Neural cell (in vitro differentiated cells): Measurements from ENCODE around the gene KCTD15. TPM values are rescaled to one million over a fixed set of nuclear protein-coding genes. Genes with fewer than 3 reads are reported as not detected.

Source experiments
- H2AFZ ChIP-seq: fragments of 200-600, 300-800 bp; sonication (generic), shearing (Covaris generic); 2 replicates; pipeline ENCODE4 v1.6.0; 2014; ENCODE audit warnings: low read depth, mild to moderate bottlenecking, antibody characterized with exemption, low read length, moderate library complexity
- H3F3A ChIP-seq: fragments of 200-600 bp; shearing (Covaris generic); 2 replicates; pipeline ENCODE4 v1.6.1; 2016; ENCODE audit warnings: mild to moderate bottlenecking, moderate library complexity, mixed read lengths, antibody characterized with exemption, low read length; ENCODE audit not compliant: insufficient read depth, poor library complexity, severe bottlenecking
- H3K27ac ChIP-seq: fragments of 200-600, 300-800 bp; sonication (generic), shearing (Covaris generic); 2 replicates; pipeline ENCODE4 v1.5.1; 2014; ENCODE audit warnings: mild to moderate bottlenecking, low read length, moderate library complexity
- H3K27me3 ChIP-seq: fragments of 300-800, 200-600 bp; sonication (generic), shearing (Covaris generic); 2 replicates; pipeline ENCODE4 v1.6.0; 2014; ENCODE audit warnings: mild to moderate bottlenecking, low read depth, low read length, moderate library complexity; ENCODE audit not compliant: insufficient read depth
- H3K36me3 ChIP-seq: fragments of 300-800, 200-600 bp; sonication (generic), shearing (Covaris generic); 2 replicates; pipeline ENCODE4 v1.5.1; 2014; ENCODE audit warnings: mild to moderate bottlenecking, antibody characterized with exemption, low read length, moderate library complexity; ENCODE audit not compliant: insufficient read depth
- H3K4me2 ChIP-seq: fragments of 300-800, 200-600 bp; sonication (generic), shearing (Covaris generic); 2 replicates; pipeline ENCODE4 v1.6.0; 2014; ENCODE audit warnings: mild to moderate bottlenecking, low read length
- H3K4me3 ChIP-seq: fragments of 300-800, 200-600 bp; sonication (generic), shearing (Covaris generic); 2 replicates; pipeline ENCODE4 v1.5.1; 2014; ENCODE audit warnings: mild to moderate bottlenecking, low read length, moderate library complexity
- H3K79me2 ChIP-seq: fragments of 200-600 bp; shearing (Covaris generic); replicated peaks from 2 replicates; pipeline ENCODE4 v1.6.0; 2014; ENCODE audit warnings: mild to moderate bottlenecking, low read length, moderate library complexity; ENCODE audit not compliant: insufficient read depth
- H3K9ac ChIP-seq: fragments of 300-800, 200-600 bp; sonication (generic), shearing (Covaris generic); 2 replicates; pipeline ENCODE4 v1.6.1; 2016; ENCODE audit warnings: mild to moderate bottlenecking, low read length, mixed read lengths
- H3K9me2 ChIP-seq: fragments of 200-600 bp; shearing (Covaris generic); 2 replicates; pipeline ENCODE4 v1.6.1; 2016; ENCODE audit warnings: mild to moderate bottlenecking, low read length, mixed read lengths; ENCODE audit not compliant: insufficient read depth
- H3K9me3 ChIP-seq: fragments of 200-600, 300-800 bp; sonication (generic), shearing (Covaris generic); 2 replicates; pipeline ENCODE4 v1.6.1; 2016; ENCODE audit warnings: mild to moderate bottlenecking, mixed run types, low read length, moderate library complexity, mixed read lengths
- H4K20me1 ChIP-seq: fragments of 200-600 bp; shearing (Covaris generic); 2 replicates; pipeline ENCODE4 v1.6.1; 2016; ENCODE audit warnings: mild to moderate bottlenecking, mixed run types; ENCODE audit not compliant: insufficient read depth
- CTCF ChIP-seq: fragments of 450-650 bp; IDR thresholded peaks from 2 replicates; pipeline ENCODE4 v1.5.1; 2014; ENCODE audit warnings: antibody characterized with exemption, mild to moderate bottlenecking, moderate library complexity; ENCODE audit not compliant: poor library complexity, severe bottlenecking
- EP300 ChIP-seq: fragments of 450-650 bp; conservative IDR thresholded peaks from 2 replicates; pipeline ENCODE4 v1.6.1; 2014; ENCODE audit warnings: antibody characterized with exemption, mild to moderate bottlenecking, moderate library complexity; ENCODE audit not compliant: poor library complexity, severe bottlenecking
- EZH2 ChIP-seq: fragments of 200-600, 300-800 bp; shearing (Covaris generic), sonication (generic); IDR thresholded peaks from 2 replicates; pipeline ENCODE4 v1.6.1; 2014; ENCODE audit warnings: antibody characterized with exemption, low read length, borderline replicate concordance, mild to moderate bottlenecking; ENCODE audit not compliant: insufficient read depth, poor library complexity, severe bottlenecking
- MXI1 ChIP-seq: fragments of 450-650 bp; conservative IDR thresholded peaks from 2 replicates; pipeline ENCODE4 v1.6.1; 2014; ENCODE audit warnings: antibody characterized with exemption, mild to moderate bottlenecking; ENCODE audit not compliant: poor library complexity, severe bottlenecking
- POLR2AphosphoS5 ChIP-seq: IDR thresholded peaks from 2 replicates; pipeline ENCODE4 v1.6.1; 2012
- RAD21 ChIP-seq: fragments of 450-650 bp; conservative IDR thresholded peaks from 2 replicates; pipeline ENCODE4 v1.6.1; 2014; ENCODE audit warnings: antibody characterized with exemption, mild to moderate bottlenecking, moderate library complexity
- REST ChIP-seq: IDR thresholded peaks from 2 replicates; pipeline ENCODE4 v1.6.1; 2012; ENCODE audit warnings: borderline replicate concordance
- SMC3 ChIP-seq: fragments of 450-650 bp; conservative IDR thresholded peaks from 2 replicates; pipeline ENCODE4 v1.6.1; 2014; ENCODE audit warnings: antibody characterized with exemption, mild to moderate bottlenecking, moderate library complexity; ENCODE audit not compliant: poor library complexity
- TAF1 ChIP-seq: IDR thresholded peaks from 2 replicates; pipeline ENCODE4 v1.6.1; 2012; ENCODE audit warnings: low read depth
- polyA plus RNA-seq: library from polyadenylated mRNA; depleted of rRNA; stranded (reverse); fragments of >200 nt; gene quantifications from 2 replicates; pipeline ENCODE4 v1.2.3, GENCODE V29; 2014

The KCTD15 gene
- polyA plus RNA-seq, 1 donor from 2014 or later, result 67.9 TPM

- H3K4me3 ChIP-seq, result no peak overlapping the region
- H3K9me3 ChIP-seq, result no peaks in the 10 kb centered on the region
- no peak overlapping the region for H3K4me2 ChIP-seq
- H3K9me2 ChIP-seq, result no peaks in the 10 kb centered on the region
- H2AFZ ChIP-seq, result no peak overlapping the region
- no peaks in the 10 kb centered on the region for H3K36me3 ChIP-seq
- H3K79me2 ChIP-seq, result no peaks in the 10 kb centered on the region
- TF ChIP-seq EZH2 (no peak), EP300 (no peak), POLR2AphosphoS5 (no peak), CTCF (no peak), TAF1 (no peak), SMC3 (no peak)
- no peaks in the 10 kb centered on the region for H3F3A ChIP-seq
- H3K9ac ChIP-seq, result no peak overlapping the region
- H3K27me3 ChIP-seq, result no peaks in the 10 kb centered on the region
- H3K27ac ChIP-seq, result no peak overlapping the region
- no peaks in the 10 kb centered on the region for H4K20me1 ChIP-seq
These were observed 42.3 kb upstream of the KCTD15 start for GRCh38 chr19:33754361-33754760.

GRCh38 chr19:33755099-33756035 is 41.3 kb upstream of the KCTD15 start:
- H3K4me3 ChIP-seq, result no peak overlapping the region
- no peak overlapping the region for H3K9ac ChIP-seq
- no peaks in the 10 kb centered on the region for H4K20me1 ChIP-seq
- H3K79me2 ChIP-seq, result no peaks in the 10 kb centered on the region
- H3K9me2 ChIP-seq, result no peaks in the 10 kb centered on the region
- H3F3A ChIP-seq, result no peaks in the 10 kb centered on the region
- H3K4me2 ChIP-seq, result no peak overlapping the region
- H3K9me3 ChIP-seq, result no peaks in the 10 kb centered on the region
- no peaks in the 10 kb centered on the region for H3K36me3 ChIP-seq
- no peaks in the 10 kb centered on the region for H3K27me3 ChIP-seq
- H3K27ac ChIP-seq, result no peak overlapping the region
- no peak overlapping the region for H2AFZ ChIP-seq
- TF ChIP-seq SMC3 (no peak), MXI1 (no peak), EP300 (no peak), REST (no peak), TAF1 (no peak), CTCF (no peak), POLR2AphosphoS5 (no peak), EZH2 (no peak), RAD21 (no peak)
